ENCODE data around the gene MYH4. TPM values are rescaled to one million over a fixed set of nuclear protein-coding genes. Genes with fewer than 3 reads are reported as not detected.

Gene MYH4
- total and polyA plus RNA-seq, 12 donors: not detected

- Histone ChIP-seq H3K4me1 (replicated peaks in 1 of 2) (no peaks in the 10 kb centered on the region), H3K36me3 (replicated peaks in 1 of 2) (no peaks in the 10 kb centered on the region), H3K4me3 (no peak within 1 kb of the TSS), H3K27me3 (no peaks in the 10 kb centered on the region), H3K9me3 (replicated peaks in 1 of 3) (no peaks in the 10 kb centered on the region), H3K27ac (no peak within 1 kb of the TSS)
- 73 to 85% (median 76%) methylated on average over 7 of the region's 7 CpGs for WGBS, 4 donors
- intact Hi-C loops (cut with DNase I): no loop called here
- TF ChIP-seq POLR2A (IDR thresholded peaks at IDR 0.05) (no peak), CTCF (IDR thresholded peaks at IDR 0.05) (no peak)
- DNase-seq: no peak
Observed at GRCh38 chr17:10421900-10422542, 47.3 kb downstream of the MYH4 start, which contains the start of gene MYH8. MYH8 (minus strand) TSS chr17:10421950; CDS start chr17:10420227, 1,723 bp downstream.

- H3K36me3 ChIP-seq (replicated peaks in 1 of 2): no peaks in the 10 kb centered on the region
Observed at GRCh38 chr17:10421211-10421610, 48.1 kb downstream of the MYH4 start.

GRCh38 chr17:10420811-10421210 is 48.5 kb downstream of the MYH4 start:
- intact Hi-C loops (cut with DNase I): no loop called here
- H3K4me3 ChIP-seq: no peak overlapping the region
- H3K27ac ChIP-seq: no peak overlapping the region
- H3K9me3 ChIP-seq (replicated peaks in 1 of 3): no peaks in the 10 kb centered on the region
- TF ChIP-seq POLR2A (IDR thresholded peaks at IDR 0.05) (no peak), CTCF (IDR thresholded peaks at IDR 0.05) (no peak)
- H3K27me3 ChIP-seq: no peaks in the 10 kb centered on the region
- no peaks in the 10 kb centered on the region for H3K4me1 ChIP-seq (replicated peaks in 1 of 2)
- no peaks in the 10 kb centered on the region for H3K36me3 ChIP-seq (replicated peaks in 1 of 2)
- WGBS, 4 donors: 69 to 86% (median 80%) methylated on average over 2 of the region's 2 CpGs
- DNase-seq: no peak

More at GRCh38 chr17:10421211-10421610, 48.1 kb downstream of the MYH4 start:
- TF ChIP-seq POLR2A (IDR thresholded peaks at IDR 0.05) (no peak), CTCF (IDR thresholded peaks at IDR 0.05) (no peak)
- intact Hi-C loops (cut with DNase I): no loop called here
- WGBS, 4 donors: 61 to 70% (median 65%) methylated on average over 2 of the region's 2 CpGs
- Histone ChIP-seq H3K4me1 (replicated peaks in 1 of 2) (no peaks in the 10 kb centered on the region), H3K4me3 (no peak overlapping the region), H3K9me3 (replicated peaks in 1 of 3) (no peaks in the 10 kb centered on the region), H3K27ac (no peak overlapping the region), H3K27me3 (no peaks in the 10 kb centered on the region)
- no peak for DNase-seq

- intact Hi-C loops (cut with DNase I): loop anchor here in 1 of 2 donors (10.0 kb wide), 1 partner anchor 137 kb away; no protein-coding TSS in a partner anchor
Observed at GRCh38 chr17:10417431-10417830, 51.9 kb downstream of the MYH4 start.

More at GRCh38 chr17:10417431-10417830, 51.9 kb downstream of the MYH4 start:
- Histone ChIP-seq H3K9me3 (replicated peaks in 1 of 3) (no peaks in the 10 kb centered on the region), H3K27ac (no peak overlapping the region), H3K4me1 (replicated peaks in 1 of 2) (no peaks in the 10 kb centered on the region), H3K36me3 (replicated peaks in 1 of 2) (no peaks in the 10 kb centered on the region), H3K27me3 (no peaks in the 10 kb centered on the region), H3K4me3 (no peak overlapping the region)
- WGBS, 4 donors: 49 to 70% (median 63%) methylated on average over 3 of the region's 3 CpGs
- DNase-seq: no peak
- TF ChIP-seq POLR2A (IDR thresholded peaks at IDR 0.05) (no peak), CTCF (IDR thresholded peaks at IDR 0.05) (no peak)

Data from adrenal gland (tissue), 12 donors.